Lung (tissue), 12 donors: ENCODE measurements around the gene DEFB128. TPM values are rescaled to one million over a fixed set of nuclear protein-coding genes. Genes with fewer than 3 reads are reported as not detected.
"Not testable (repeated sequence)": the region's sequence is repeated elsewhere in the genome, so short reads cannot be mapped to it uniquely, and the experiment has no call there.

ENCODE experiments used
- ATAC-seq: fragments of 200-7000 bp; cut with Tn5 transposase; one replicate; pipeline ENCODE4 v1.9.1; 2020; ENCODE audit warnings: moderate number of reproducible peaks; ENCODE audit not compliant: insufficient read depth, low FRiP score
- DNase-seq, 3 donors: peaks; one replicate each; pipeline ENCODE4 v3.0.0-alpha.2; 2013 to 2017
- H3K27ac ChIP-seq, 2 donors: one replicate each; pipeline ENCODE4 v1.5.1; 2013; ENCODE audit warnings: mild to moderate bottlenecking in 2 of 2, moderate library complexity in 2 of 2, control low read depth in 1 of 2, inconsistent platforms in 1 of 2, low read depth in 1 of 2, low read length in 1 of 2
- H3K27me3 ChIP-seq, 3 donors: one replicate each; pipeline ENCODE4 v1.5.1; 2013; ENCODE audit warnings: low read length in 2 of 3; ENCODE audit not compliant: control insufficient read depth in 3 of 3, insufficient read depth in 3 of 3
- H3K36me3 ChIP-seq, 4 donors: one replicate each; pipeline ENCODE4 v1.5.1; 2013; ENCODE audit warnings: low read length in 4 of 4, mild to moderate bottlenecking in 1 of 4, moderate library complexity in 1 of 4; ENCODE audit not compliant: control insufficient read depth in 4 of 4, insufficient read depth in 4 of 4
- H3K4me1 ChIP-seq, 5 donors: one replicate each; pipeline ENCODE4 v1.5.1; 2013; ENCODE audit warnings: low read length in 5 of 5, mild to moderate bottlenecking in 2 of 5, moderate library complexity in 1 of 5; ENCODE audit not compliant: control insufficient read depth in 5 of 5, insufficient read depth in 5 of 5
- H3K4me3 ChIP-seq: one replicate; pipeline ENCODE4 v1.5.1; 2013; ENCODE audit warnings: mild to moderate bottlenecking, control low read depth, moderate library complexity
- H3K9ac ChIP-seq, 2 donors: one replicate each; pipeline ENCODE4 v1.5.1; 2013; ENCODE audit warnings: low read length in 2 of 2, control low read depth in 1 of 2; ENCODE audit not compliant: insufficient read depth in 1 of 2
- H3K9me3 ChIP-seq, 4 donors: one replicate each; pipeline ENCODE4 v1.5.1; 2013; ENCODE audit warnings: low read length in 3 of 4, mild to moderate bottlenecking in 1 of 4, moderate library complexity in 1 of 4; ENCODE audit not compliant: control insufficient read depth in 4 of 4, insufficient read depth in 3 of 4
- CTCF ChIP-seq: IDR thresholded peaks from 2 replicates; pipeline ENCODE4 v1.5.1; 2012; ENCODE audit warnings: mild to moderate bottlenecking; ENCODE audit errors: control extremely low read depth, extremely low read depth
- whole genome bisulfite sequencing, 2 donors: extraction: QIAGEN DNeasy Blood & Tissue Kit; methylation state at CpG; one replicate each; pipeline ENCODE4 v1.1.7; 2013; 5-methylcytosine and 5-hydroxymethylcytosine counted together
- polyA plus RNA-seq, 2 donors: library from polyadenylated mRNA; stranded (reverse); fragments of 200-250 nt; gene quantifications; one replicate each; pipeline ENCODE4 v1.2.1, GENCODE V29; 2013
- total RNA-seq, 2 donors: library from RNA; depleted of rRNA in 1 of 2; stranded (reverse); fragments of >200 nt in 1 of 2; gene quantifications; one replicate each; pipeline ENCODE4 v1.2.1, GENCODE V29; 2014 to 2021
- donor health status: control.
- donor health status: control.
- donor health status: Bipolar disorder and iron deficiency.
- donor health status: healthy.
- donor health status: DM: yes; HTN: yes; CAD: no.

The DEFB128 gene
- total and polyA plus RNA-seq, 4 donors: not detected

- H3K4me3 ChIP-seq: no peak overlapping the region
- peak overlapping the region in 1 of 2 donors; percentile 29 for H3K27ac ChIP-seq
- H3K27me3 ChIP-seq: peaks cover 0 to 13% (median 3%) of the 10 kb centered on the region in 3 donors
- DNase-seq: peak in 2 of 3 donors; percentile 61 to 73
- WGBS, 2 donors: 32 to 38% methylated on average over 5 of the region's 5 CpGs
- peak; percentile 45 for TF ChIP-seq CTCF
- H3K4me1 ChIP-seq: peaks cover 0 to 5% (median 0%) of the 10 kb centered on the region in 5 donors
- ATAC-seq: no peak
- H3K9me3 ChIP-seq: no peaks in the 10 kb centered on the region
- H3K36me3 ChIP-seq: no peaks in the 10 kb centered on the region
- no peak overlapping the region for H3K9ac ChIP-seq
These were observed 19.5 kb upstream of the DEFB128 start for GRCh38 chr20:208942-209566.

- DNase-seq, ATAC-seq, H3K4me3 ChIP-seq, H3K9me3 ChIP-seq, H3K27ac ChIP-seq, H3K4me1 ChIP-seq, H3K9ac ChIP-seq, H3K36me3 ChIP-seq: not testable (repeated sequence)
- peaks cover 0 to 13% (median 0%) of the 10 kb centered on the region in 3 donors for H3K27me3 ChIP-seq
- WGBS, 2 donors: 70 to 74% methylated on average over 4 of the region's 4 CpGs
These were observed 14.1 kb upstream of the DEFB128 start for GRCh38 chr20:203630-204029.

- Histone ChIP-seq H3K36me3 (no peaks in the 10 kb centered on the region), H3K4me1 (no peaks in the 10 kb centered on the region), H3K27ac (no peak overlapping the region), H3K4me3 (no peak overlapping the region), H3K9ac (no peak overlapping the region), H3K9me3 (no peaks in the 10 kb centered on the region), H3K27me3 (peaks cover 0 to 7% (median 0%) of the 10 kb centered on the region in 3 donors)
- 35 to 60% methylated on average over 4 of the region's 4 CpGs for WGBS, 2 donors
- ATAC-seq (no peak), DNase-seq (no peak)
- no peak for TF ChIP-seq CTCF
These were observed 10.5 kb upstream of the DEFB128 start for GRCh38 chr20:199996-200395.

GRCh38 chr20:198225-198624 is 8.7 kb upstream of the DEFB128 start:
- DNase-seq (no peak), ATAC-seq (no peak)
- Histone ChIP-seq H3K4me3 (no peak overlapping the region), H3K4me1 (no peaks in the 10 kb centered on the region), H3K9ac (no peak overlapping the region), H3K36me3 (no peaks in the 10 kb centered on the region), H3K27me3 (no peaks in the 10 kb centered on the region), H3K9me3 (no peaks in the 10 kb centered on the region), H3K27ac (no peak overlapping the region)
- TF ChIP-seq CTCF: no peak
- WGBS, 2 donors: 89 to 91% methylated on average over 1 of the region's 1 CpG
